OCI-M2 (cell line): ENCODE data around the gene DCAKD.

Experiments used
- DNase-seq: peaks from one replicate; lab custom pipeline; 2025; ENCODE audit not compliant: unreplicated experiment; lab: John Stamatoyannopoulos, UW

Gene DCAKD

DNA sequence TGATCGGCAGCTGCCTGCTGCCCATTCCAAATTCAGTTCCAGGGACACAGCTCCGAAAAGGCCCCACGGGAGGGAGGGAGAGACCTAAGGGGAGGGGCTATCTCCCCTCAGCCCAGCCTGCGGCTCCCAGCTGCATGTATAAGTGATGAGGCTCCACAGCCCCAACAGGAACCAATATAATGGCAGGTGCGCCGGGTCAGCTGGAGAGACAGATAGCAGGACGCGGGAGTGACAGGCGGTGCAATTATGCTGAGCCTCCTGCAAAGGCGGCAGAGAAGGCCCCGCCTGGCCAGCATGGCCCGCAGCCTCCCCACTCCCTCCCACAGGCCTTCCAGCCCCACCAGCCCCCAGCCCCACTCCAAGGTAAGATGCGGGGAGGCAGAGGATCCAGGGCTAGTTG, 75.2 kb downstream of the DCAKD start:
- no peak for DNase-seq
